HCT116 (cell line): ENCODE data around the gene AGPAT3. TPM values are rescaled to one million over a fixed set of nuclear protein-coding genes. Genes with fewer than 3 reads are reported as not detected.

Experiments used
- ATAC-seq: fragments of 200-7000 bp; cut with Tn5 transposase; 2 replicates; pipeline ENCODE4 v1.9.1; 2020; ENCODE audit warnings: mild to moderate bottlenecking, moderate library complexity
- BruUV-seq: library from RNA; stranded (reverse); fragments of 400-500 nt; replicated peaks from 2 replicates; lab custom pipeline; 2021; lab: Mats Ljungman, UMichigan
- CTCF ChIA-PET: fragments of 300-600 bp; sonication (Branson Sonifier 250); formaldehyde crosslinking; loops from one replicate; lab custom pipeline; 2021; ENCODE audit warnings: antibody characterized with exemption; lab: Charles Lee
- POLR2A ChIA-PET: fragments of 300-600, 350-600 bp; sonication (Branson Sonifier 250); formaldehyde crosslinking; loops from one replicate; lab custom pipeline; 2021; ENCODE audit warnings: antibody characterized with exemption; lab: Charles Lee
- RAD21 ChIA-PET, 2 experiments: fragments of 300-600 bp; sonication (Branson Sonifier 250); formaldehyde crosslinking; loops; one replicate each; lab custom pipeline; 2023; ENCODE audit warnings: low total read pairs in 2 of 2; ENCODE audit not compliant: uncharacterized antibody in 2 of 2, unreplicated experiment in 2 of 2, low non-redundant PET in 1 of 2; lab: Charles Lee
- DNase-seq: peaks from one replicate; pipeline ENCODE4 v3.0.0-alpha.2; 2010; ENCODE audit warnings: low read depth, low spot score
- H2AFZ ChIP-seq: fragments of 200-600 bp; shearing (Covaris generic), sonication (generic); 2 replicates; pipeline ENCODE4 v1.6.1; 2017; ENCODE audit warnings: low read depth, mixed run types, mixed read lengths, antibody characterized with exemption, low read length; ENCODE audit not compliant: poor library complexity, severe bottlenecking
- H3K27ac ChIP-seq: 2 replicates; pipeline ENCODE4 v1.5.1; 2012; ENCODE audit warnings: low read depth, low read length
- H3K27me3 ChIP-seq: fragments of 200-600 bp; sonication (generic); 2 replicates; pipeline ENCODE4 v1.6.1; 2016; ENCODE audit warnings: mixed run types, low read length, mixed read lengths; ENCODE audit not compliant: insufficient read depth
- H3K36me3 ChIP-seq, 2 experiments: fragments of 200-500 bp in 1 of 2; fragments of 200-600 bp in 1 of 2; sonication (Bioruptor generic) in 1 of 2; sonication (generic) in 1 of 2; 2 replicates each; pipeline versions ENCODE4 v1.5.1 to v1.6.1; 2014 to 2016; ENCODE audit warnings: low read length in 2 of 2, inconsistent platforms in 1 of 2, mixed read lengths in 1 of 2, mixed run types in 1 of 2; ENCODE audit not compliant: insufficient read depth in 2 of 2, control insufficient read depth in 1 of 2
- H3K4me1 ChIP-seq, 2 experiments: fragments of 200-600 bp in 1 of 2; sonication (generic) in 1 of 2; 2 replicates each; pipeline versions ENCODE4 v1.5.1 to v1.6.1; 2012 to 2017; ENCODE audit warnings: low read length in 2 of 2, inconsistent platforms in 1 of 2, mild to moderate bottlenecking in 1 of 2, mixed read lengths in 1 of 2, mixed run types in 1 of 2, moderate library complexity in 1 of 2; ENCODE audit not compliant: insufficient read depth in 2 of 2, control insufficient read depth in 1 of 2
- H3K4me2 ChIP-seq: fragments of 200-600 bp; sonication (generic); 2 replicates; pipeline ENCODE4 v1.6.1; 2017; ENCODE audit warnings: mixed run types, low read length, mixed read lengths
- H3K4me3 ChIP-seq, 2 experiments: fragments of 200-600 bp in 1 of 2; sonication (generic) in 1 of 2; replicated peaks in 1 of 2; 2 replicates each; pipeline ENCODE4 v1.5.1; 2011 to 2016; ENCODE audit warnings: low read length in 2 of 2, control low read depth in 1 of 2, low read depth in 1 of 2, mild to moderate bottlenecking in 1 of 2, mixed read lengths in 1 of 2, mixed run types in 1 of 2
- H3K79me2 ChIP-seq: fragments of 200-600 bp; sonication (generic); 2 replicates; pipeline ENCODE4 v1.6.1; 2017; ENCODE audit warnings: mild to moderate bottlenecking, mixed run types, low read length, moderate library complexity, mixed read lengths; ENCODE audit not compliant: insufficient read depth
- H3K9ac ChIP-seq: fragments of 200-600 bp; sonication (generic); 2 replicates; pipeline ENCODE4 v1.6.1; 2016; ENCODE audit warnings: low read length, mixed read lengths
- H3K9me2 ChIP-seq: fragments of 200-600 bp; sonication (generic), shearing (Covaris generic); 2 replicates; pipeline ENCODE4 v1.6.1; 2017; ENCODE audit warnings: mixed run types, mild to moderate bottlenecking, moderate library complexity; ENCODE audit not compliant: insufficient read depth
- H3K9me3 ChIP-seq, 2 experiments: fragments of 200-500 bp in 1 of 2; fragments of 200-600 bp in 1 of 2; sonication (Bioruptor generic) in 1 of 2; sonication (generic) in 1 of 2; 2 replicates each; pipeline ENCODE4 v1.6.1; 2014 to 2017; ENCODE audit warnings: low read length in 2 of 2, mixed read lengths in 2 of 2, inconsistent platforms in 1 of 2, low read depth in 1 of 2, mild to moderate bottlenecking in 1 of 2, mixed run types in 1 of 2, moderate library complexity in 1 of 2; ENCODE audit not compliant: control insufficient read depth in 1 of 2, insufficient read depth in 1 of 2
- H4K20me1 ChIP-seq: fragments of 200-600 bp; sonication (generic), shearing (Covaris generic); 2 replicates; pipeline ENCODE4 v1.6.1; 2017; ENCODE audit warnings: mixed run types, mild to moderate bottlenecking, moderate library complexity; ENCODE audit not compliant: insufficient read depth
- ATF3 ChIP-seq: IDR thresholded peaks from 2 replicates; pipeline ENCODE4 v1.6.1; 2012
- CBX3 ChIP-seq: IDR thresholded peaks from 2 replicates; pipeline ENCODE4 v1.6.1; 2012; ENCODE audit warnings: low read depth
- CEBPB ChIP-seq: IDR thresholded peaks from 2 replicates; pipeline ENCODE4 v1.6.1; 2012; ENCODE audit warnings: low read depth
- CTCF ChIP-seq, 3 experiments: fragments of 200-600 bp in 1 of 3; sonication (generic) in 1 of 3; IDR thresholded peaks in 2 of 3; conservative IDR thresholded peaks in 1 of 3; 2 replicates each; pipeline ENCODE4 v1.5.1; 2012 to 2017; ENCODE audit warnings: low read depth in 2 of 3, low read length in 2 of 3, antibody characterized with exemption in 1 of 3, borderline replicate concordance in 1 of 3, control low read depth in 1 of 3, mild to moderate bottlenecking in 1 of 3, mixed read lengths in 1 of 3, mixed run types in 1 of 3, moderate library complexity in 1 of 3; ENCODE audit not compliant: insufficient read depth in 1 of 3
- EGR1 ChIP-seq: IDR thresholded peaks from 2 replicates; pipeline ENCODE4 v1.6.1; 2012; ENCODE audit warnings: low read depth
- ELF1 ChIP-seq: IDR thresholded peaks from 2 replicates; pipeline ENCODE4 v1.6.1; 2012; ENCODE audit warnings: low read depth, borderline replicate concordance
- EZH2 ChIP-seq: fragments of 200-600 bp; sonication (generic); IDR thresholded peaks from 2 replicates; pipeline ENCODE4 v1.6.1; 2017; ENCODE audit warnings: antibody characterized with exemption, mixed run types
- EZH2phosphoT487 ChIP-seq: fragments of 200-600 bp; IDR thresholded peaks from 2 replicates; pipeline ENCODE4 v1.6.1; 2018; ENCODE audit warnings: antibody characterized with exemption, borderline replicate concordance
- FOSL1 ChIP-seq: IDR thresholded peaks from 2 replicates; pipeline ENCODE4 v1.6.1; 2012; ENCODE audit warnings: low read depth
- JUND ChIP-seq: IDR thresholded peaks from 2 replicates; pipeline ENCODE4 v1.6.1; 2012
- MAX ChIP-seq: IDR thresholded peaks from 2 replicates; pipeline ENCODE4 v1.6.1; 2012
- POLR2AphosphoS5 ChIP-seq: IDR thresholded peaks from 2 replicates; pipeline ENCODE4 v1.6.1; 2011; ENCODE audit warnings: mild to moderate bottlenecking, low read depth, low read length, moderate library complexity
- RAD21 ChIP-seq: IDR thresholded peaks from 2 replicates; pipeline ENCODE4 v1.6.1; 2012; ENCODE audit warnings: low read depth, mild to moderate bottlenecking
- REST ChIP-seq: IDR thresholded peaks from 2 replicates; pipeline ENCODE4 v1.6.1; 2012; ENCODE audit warnings: low read depth
- SP1 ChIP-seq: IDR thresholded peaks from 2 replicates; pipeline ENCODE4 v1.6.1; 2012; ENCODE audit warnings: low read depth
- SRF ChIP-seq: IDR thresholded peaks from 2 replicates; pipeline ENCODE4 v1.6.1; 2012; ENCODE audit warnings: low read depth
- TCF7L2 ChIP-seq: IDR thresholded peaks from 2 replicates; pipeline ENCODE4 v1.7.0; 2011; ENCODE audit warnings: borderline replicate concordance, inconsistent platforms; ENCODE audit not compliant: insufficient read depth, insufficient read length; ENCODE audit errors: extremely low read depth
- YY1 ChIP-seq: IDR thresholded peaks from 2 replicates; pipeline ENCODE4 v1.6.1; 2011; ENCODE audit warnings: low read length, low read depth, moderate library complexity, mild to moderate bottlenecking; ENCODE audit not compliant: insufficient replicate concordance; ENCODE audit errors: extremely low read depth
- ZFX ChIP-seq: fragments of 450-650 bp; IDR thresholded peaks from 2 replicates; pipeline ENCODE4 v1.6.1; 2017
- ZNF274 ChIP-seq: fragments of 200-500 bp; sonication (Bioruptor generic); IDR thresholded peaks from 2 replicates; pipeline ENCODE4 v1.6.1; 2014; ENCODE audit warnings: mild to moderate bottlenecking, low read depth, low read length, inconsistent platforms
- intact Hi-C: fragments of 100-400 bp; cut with micrococcal nuclease; formaldehyde crosslinking; loops from 2 replicates; pipeline ENCODE4 v1.10.0; 2022
- total RNA-seq: library from RNA; stranded (reverse); gene quantifications from one replicate; pipeline ENCODE4 v1.2.1, GENCODE V29; 2021; ENCODE audit not compliant: unreplicated experiment

The AGPAT3 gene
- total RNA-seq, 1 experiment from 2014 or later, result 54.1 TPM

GRCh38 chr21:43893536-43894205, 28.6 kb downstream of the AGPAT3 start:
- no peaks in the 10 kb centered on the region for H4K20me1 ChIP-seq
- H3K4me2 ChIP-seq, result no peak overlapping the region
- BruUV-seq, result no TSS peak
- no peak overlapping the region for H2AFZ ChIP-seq
- no peaks in the 10 kb centered on the region for H3K9me3 ChIP-seq
- no peak for TF ChIP-seq EGR1
- TF ChIP-seq MAX, result no peak
- no peak for TF ChIP-seq CEBPB
- no peak for TF ChIP-seq POLR2AphosphoS5
- TF ChIP-seq FOSL1, result no peak
- TF ChIP-seq RAD21, result no peak
- TF ChIP-seq ELF1, result no peak
- no peak for TF ChIP-seq SRF
- no peak for TF ChIP-seq REST
- TF ChIP-seq CBX3, result no peak
- no peak for TF ChIP-seq TCF7L2
- TF ChIP-seq ATF3, result no peak
- no peak for TF ChIP-seq JUND
- TF ChIP-seq EZH2phosphoT487, result no peak
- no peak for TF ChIP-seq CTCF (IDR thresholded peaks at IDR 0.05 in 2 of 3, conservative IDR thresholded peaks at IDR 0.05 in 1 of 3; ENCODE audit: borderline replicate concordance in 1 of 3, insufficient read depth in 1 of 3, low read depth in 2 of 3, low read length in 2 of 3)
- TF ChIP-seq SP1, result no peak
- TF ChIP-seq EZH2, result no peak
- TF ChIP-seq YY1, result no peak
- no peak for TF ChIP-seq ZFX
- TF ChIP-seq ZNF274, result no peak
- POLR2A ChIA-PET, result no interaction called here
- no peaks in the 10 kb centered on the region for H3K4me1 ChIP-seq
- CTCF ChIA-PET, result no interaction called here
- H3K27me3 ChIP-seq, result no peaks in the 10 kb centered on the region
- DNase-seq, result no peak
- H3K9ac ChIP-seq, result no peak overlapping the region
- ATAC-seq, result no peak
- H3K4me3 ChIP-seq, result no peak overlapping the region
- intact Hi-C loops, result no loop called here
- H3K36me3 ChIP-seq, result no peaks in the 10 kb centered on the region
- no peaks in the 10 kb centered on the region for H3K9me2 ChIP-seq
- no peak overlapping the region for H3K27ac ChIP-seq
- peaks cover 16% of the 10 kb centered on the region; the same call in 1 of the 2 replicates for H3K79me2 ChIP-seq
- RAD21 ChIA-PET, result no interaction called here
